Stimulated activated CD8-positive, alpha-beta memory T cell treated with anti-CD3 and anti-CD28 coated beads, Interleukin-7, amount 100 ng/mL, for 1 hour (primary cell): ENCODE measurements around the gene SH3TC1.

Experiments used
- DNase-seq, 2 donors: peaks; one replicate each; pipeline ENCODE4 v3.0.0-alpha.2; 2020; ENCODE audit warnings: low read depth in 2 of 2

Gene SH3TC1

DNA sequence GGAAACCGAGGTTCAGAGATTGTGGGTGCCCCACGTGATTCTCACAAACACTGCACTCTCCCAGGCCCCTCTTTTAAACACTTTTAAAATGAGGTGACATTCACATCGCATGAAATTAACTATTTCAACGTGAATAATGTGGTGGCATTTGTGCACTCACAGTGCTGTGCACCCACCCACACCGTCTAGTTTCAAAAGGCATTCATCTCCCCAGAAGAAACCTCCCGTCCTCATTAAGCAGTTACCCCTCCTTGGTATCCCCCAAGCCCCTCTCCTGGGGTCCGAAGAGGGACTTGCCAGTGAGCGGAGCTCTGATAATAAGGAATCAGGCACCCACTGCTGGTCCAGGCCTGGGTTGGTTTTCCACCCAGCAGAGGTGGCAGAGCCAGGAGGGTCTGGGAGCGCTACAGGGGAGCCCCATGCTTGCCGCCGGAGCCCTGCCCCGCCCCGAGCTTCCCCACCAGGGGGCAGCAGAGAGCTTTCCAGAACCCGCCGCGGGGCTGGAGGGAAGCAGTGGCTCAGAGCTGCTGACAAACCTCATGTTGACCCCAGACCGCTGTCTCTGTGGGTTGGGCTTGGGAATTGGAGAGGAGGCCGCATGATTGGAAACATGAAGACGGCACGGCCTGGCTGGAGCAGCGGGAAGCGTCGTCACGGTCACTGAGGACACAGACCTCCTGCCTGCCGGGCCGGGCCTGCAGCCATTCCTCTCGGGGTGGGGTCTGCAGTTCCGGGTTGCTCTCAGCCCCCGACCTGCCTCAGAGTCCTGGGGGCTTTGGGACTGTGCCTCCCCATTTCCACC is 43.0 kb downstream of the SH3TC1 start:
- DNase-seq: peak; percentile 57 to 77

GRCh38 chr4:8242782-8243560 is 43.9 kb downstream of the SH3TC1 start:
- DNase-seq: no peak

- DNase-seq: no peak
These were observed 45.1 kb downstream of the SH3TC1 start for GRCh38 chr4:8244001-8244757.

GRCh38 chr4:8244931-8245460 is 45.9 kb downstream of the SH3TC1 start:
- no peak for DNase-seq

- no peak for DNase-seq
These were observed 47.1 kb downstream of the SH3TC1 start for GRCh38 chr4:8245884-8246833.

DNA sequence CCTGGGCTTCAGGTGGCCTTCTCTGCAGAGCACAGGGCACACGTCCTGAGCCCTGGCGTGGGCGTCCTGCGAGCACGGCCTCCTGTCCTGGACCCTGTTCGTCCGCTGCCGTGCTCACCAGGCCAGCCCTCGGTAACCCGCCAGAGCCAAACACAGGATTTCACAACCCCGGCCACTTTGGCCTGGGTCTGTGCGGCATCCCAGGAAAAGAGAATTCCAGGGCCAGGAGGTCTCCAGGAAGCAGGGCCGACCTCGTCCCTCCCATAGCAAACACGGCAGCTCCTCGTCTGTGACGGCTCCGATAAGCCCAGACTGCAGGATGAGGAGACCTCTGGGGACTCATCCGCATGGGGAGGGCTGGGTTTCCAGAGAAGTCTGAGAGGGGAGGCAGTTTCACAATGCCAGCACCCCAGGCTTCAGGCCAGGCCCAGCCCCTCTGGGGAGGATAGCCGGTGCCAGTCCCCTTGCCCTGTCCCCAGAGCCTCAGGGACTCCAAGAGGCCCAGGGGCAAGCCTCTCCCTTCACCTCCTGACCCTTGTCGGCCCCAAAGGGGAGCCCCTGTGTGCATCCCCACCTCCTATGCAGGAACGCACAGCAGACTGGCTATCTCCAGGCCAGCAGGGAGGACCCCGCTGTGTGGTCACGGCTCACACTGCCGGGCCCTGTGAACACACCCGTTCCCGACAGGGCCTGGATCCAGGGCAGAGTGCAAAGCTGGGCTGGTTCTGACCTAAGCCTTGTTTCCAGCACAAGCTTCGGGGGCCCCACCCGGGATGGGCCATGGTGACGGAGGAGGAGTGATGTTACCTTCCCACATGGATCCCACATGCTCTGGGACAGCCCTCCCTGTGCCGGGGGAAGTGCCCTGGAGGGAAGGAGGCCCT is 48.2 kb downstream of the SH3TC1 start:
- DNase-seq: no peak

DNA sequence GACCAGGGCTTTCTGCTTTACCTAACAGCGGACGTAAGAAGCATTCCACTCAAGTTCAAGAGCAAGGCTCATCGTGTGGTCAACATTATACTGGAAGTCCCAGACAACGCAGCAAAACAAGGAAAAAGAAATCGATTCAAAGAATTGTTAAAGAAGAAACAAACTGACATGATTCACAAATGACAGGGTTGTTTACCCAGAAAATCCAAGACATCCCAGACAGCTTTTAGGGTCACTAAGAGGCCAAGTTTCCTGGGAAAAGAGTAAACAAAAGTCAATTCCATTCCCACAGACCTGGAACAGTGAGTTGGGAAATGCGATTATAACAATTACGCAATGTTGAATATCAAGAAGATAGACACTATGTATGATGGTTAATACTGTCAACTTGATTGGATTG is 49.0 kb downstream of the SH3TC1 start:
- no peak for DNase-seq

GRCh38 chr4:8250227-8250626 is 51.1 kb downstream of the SH3TC1 start:
- no peak for DNase-seq

GRCh38 chr4:8250637-8251036 is 51.5 kb downstream of the SH3TC1 start:
- DNase-seq: no peak

GRCh38 chr4:8251110-8251883 is 52.2 kb downstream of the SH3TC1 start:
- no peak for DNase-seq

GRCh38 chr4:8252301-8253173 is 53.4 kb downstream of the SH3TC1 start:
- no peak for DNase-seq

- no peak for DNase-seq
These were observed 55.0 kb downstream of the SH3TC1 start for GRCh38 chr4:8254076-8254475.

DNA sequence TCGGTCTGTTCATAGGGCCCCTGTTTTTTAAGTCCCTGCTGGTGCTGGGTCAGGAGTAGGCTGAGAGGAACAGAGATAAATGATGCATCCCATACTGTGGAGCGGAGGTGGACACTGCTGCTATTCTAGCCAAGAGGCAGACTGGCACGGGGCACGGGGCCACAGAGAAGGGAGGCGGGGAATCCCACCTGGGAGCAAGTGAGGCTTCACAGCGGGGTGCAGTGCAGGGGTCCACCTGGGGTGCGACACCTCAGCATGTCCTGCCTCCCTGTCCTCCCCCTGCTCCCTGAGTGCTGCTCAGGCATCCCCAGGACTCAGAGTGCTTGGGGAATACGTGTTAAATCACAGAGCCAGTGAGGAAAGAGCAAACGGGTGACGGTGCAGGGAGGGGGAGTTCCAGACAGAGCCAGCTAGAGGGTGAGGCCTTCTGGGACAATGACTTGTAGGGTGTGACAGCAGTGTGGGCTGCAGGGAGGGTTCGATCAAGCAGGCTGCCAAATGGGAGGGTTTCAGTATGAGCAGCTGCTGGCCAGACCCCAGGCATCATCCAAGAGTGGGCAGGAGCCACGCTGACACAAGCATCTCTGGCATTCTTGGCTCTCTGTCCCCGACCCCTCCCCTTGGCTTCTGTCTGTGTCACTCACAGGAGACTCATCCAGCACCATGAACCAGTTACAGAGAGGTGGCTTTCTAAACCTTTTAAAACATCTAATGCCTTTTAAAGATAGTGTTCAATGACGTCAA is 56.8 kb downstream of the SH3TC1 start:
- DNase-seq: no peak

- DNase-seq: no peak
These were observed 58.8 kb downstream of the SH3TC1 start for GRCh38 chr4:8257854-8258253.

DNA sequence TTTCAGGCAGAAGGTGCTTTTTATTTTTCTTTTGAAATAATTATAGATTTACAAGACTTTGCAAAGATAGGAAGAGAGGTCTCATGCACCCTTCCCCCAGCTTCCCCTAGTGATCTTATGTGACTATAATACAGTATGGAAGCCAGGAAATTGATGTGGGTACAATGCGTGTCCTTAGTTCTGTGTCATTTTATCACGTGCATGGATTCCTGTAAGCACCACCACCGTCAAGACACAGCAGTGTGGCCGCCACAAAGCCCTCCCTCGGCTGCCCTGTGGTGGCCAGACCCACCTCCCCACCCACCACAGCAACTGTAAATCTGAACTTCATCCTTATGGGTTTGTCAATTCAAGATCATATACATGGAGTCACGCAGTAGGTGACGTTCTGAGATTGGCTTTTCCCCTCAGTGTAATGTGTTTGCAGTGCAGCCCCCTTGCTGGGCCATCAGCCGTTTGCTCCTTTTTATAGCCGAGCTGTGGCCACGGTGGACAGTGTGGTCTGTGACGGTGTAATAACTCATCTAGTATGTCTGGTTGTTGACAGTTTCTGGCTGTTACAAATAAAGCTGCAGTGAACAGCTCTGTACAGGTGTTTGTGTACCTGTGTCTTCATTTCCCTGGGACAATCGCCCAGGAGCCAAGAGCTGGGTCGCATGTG is 59.6 kb downstream of the SH3TC1 start:
- DNase-seq: no peak

GRCh38 chr4:8259743-8260430 is 60.8 kb downstream of the SH3TC1 start:
- DNase-seq: no peak
